Measurements from ENCODE around the gene CDC42BPG.

The CDC42BPG gene

GRCh38 chr11:64805481-64805880, 39.0 kb downstream of the CDC42BPG start:
- DNase-seq (ENCODE audit: low read depth): no peak

GRCh38 chr11:64804346-64805210, 39.9 kb downstream of the CDC42BPG start:
- DNase-seq (ENCODE audit: low read depth): no peak

- DNase-seq (ENCODE audit: low read depth): no peak
Measured at GRCh38 chr11:64803846-64804345, 40.6 kb downstream of the CDC42BPG start.

- DNase-seq (ENCODE audit: low read depth): peak; percentile 89
Measured at GRCh38 chr11:64803158-64803845, 41.2 kb downstream of the CDC42BPG start, which contains the start of gene MAP4K2. TSS of gene MAP4K2 (minus strand) at chr11:64803214. CDS start at chr11:64803149, 65 bp downstream.

GRCh38 chr11:64802370-64803157, 41.9 kb downstream of the CDC42BPG start:
- peak; percentile 37 for DNase-seq (ENCODE audit: low read depth)

GRCh38 chr11:64801561-64802369, 42.7 kb downstream of the CDC42BPG start:
- no peak for DNase-seq (ENCODE audit: low read depth)

- DNase-seq (ENCODE audit: low read depth): no peak
Measured at GRCh38 chr11:64801158-64801464, 43.3 kb downstream of the CDC42BPG start.

GRCh38 chr11:64800303-64801157, 43.9 kb downstream of the CDC42BPG start:
- DNase-seq (ENCODE audit: low read depth): no peak

- no peak for DNase-seq (ENCODE audit: low read depth)
Measured at GRCh38 chr11:64799623-64800302, 44.7 kb downstream of the CDC42BPG start.

- no peak for DNase-seq (ENCODE audit: low read depth)
Measured at GRCh38 chr11:64799256-64799622, 45.2 kb downstream of the CDC42BPG start.

- DNase-seq (ENCODE audit: low read depth): no peak
Measured at GRCh38 chr11:64796757-64797541, 47.5 kb downstream of the CDC42BPG start.

- no peak for DNase-seq (ENCODE audit: low read depth)
Measured at GRCh38 chr11:64796047-64796756, 48.3 kb downstream of the CDC42BPG start.

- no peak for DNase-seq (ENCODE audit: low read depth)
Measured at GRCh38 chr11:64794526-64794925, 49.9 kb downstream of the CDC42BPG start.

GRCh38 chr11:64793271-64794160, 50.9 kb downstream of the CDC42BPG start:
- DNase-seq (ENCODE audit: low read depth): no peak

- no peak for DNase-seq (ENCODE audit: low read depth)
Measured at GRCh38 chr11:64792482-64792881, 52.0 kb downstream of the CDC42BPG start.

GRCh38 chr11:64791781-64792291, 52.6 kb downstream of the CDC42BPG start:
- DNase-seq (ENCODE audit: low read depth): no peak
